ENCODE results near the gene IL12A. TPM values are rescaled to one million over a fixed set of nuclear protein-coding genes. Genes with fewer than 3 reads are reported as not detected.

Gene IL12A
- total RNA-seq, 1 experiment from 2014 or later: 1.0 TPM

GRCh38 chr3:159994182-159994581 is 5.5 kb downstream of the IL12A start (continued):
- no peak for TF ChIP-seq HMGXB4 (CRISPR knock-in tag; IDR thresholded peaks at IDR 0.05)

- POLR2A ChIA-PET: no interaction called here
- CTCF ChIA-PET: interaction anchor here (0.8 to 1.8 kb wide), 2 partner anchors 8 to 9 kb away, joined by 5 to 6 read pairs; no protein-coding TSS in a partner anchor
- TF ChIP-seq ZNF512 (CRISPR knock-in tag; IDR thresholded peaks at IDR 0.05; ENCODE audit: borderline replicate concordance): no peak
- no peak for TF ChIP-seq ZNF671 (CRISPR knock-in tag; IDR thresholded peaks at IDR 0.05)
- no peak for TF ChIP-seq GABPB1 (CRISPR knock-in tag; IDR thresholded peaks at IDR 0.05)
- no peak for TF ChIP-seq ELF4 (CRISPR knock-in tag; IDR thresholded peaks at IDR 0.05; ENCODE audit: low read depth)
- no peak for TF ChIP-seq CDX4 (CRISPR knock-in tag; IDR thresholded peaks at IDR 0.05; ENCODE audit: borderline replicate concordance)
- TF ChIP-seq MLX (CRISPR knock-in tag; IDR thresholded peaks at IDR 0.05): no peak
- TF ChIP-seq SP1 (CRISPR knock-in tag; conservative IDR thresholded peaks at IDR 0.05): no peak
- TF ChIP-seq ZNF121 (CRISPR knock-in tag; IDR thresholded peaks at IDR 0.05): no peak
- TF ChIP-seq TCF7 (CRISPR knock-in tag; IDR thresholded peaks at IDR 0.05; ENCODE audit: low read depth): no peak
- no peak for TF ChIP-seq JAZF1 (CRISPR knock-in tag; IDR thresholded peaks at IDR 0.05)
- no peak for TF ChIP-seq CTCF (IDR thresholded peaks at IDR 0.05)
- no peak for TF ChIP-seq TP53 (CRISPR knock-in tag; IDR thresholded peaks at IDR 0.05)
- ATAC-seq (no peak), DNase-seq (ENCODE audit: low spot score) (no peak)
- Mint-ChIP-seq H3K36me3 (peaks cover 16% of the 10 kb centered on the region), H3K9me3 (peaks cover 12% of the 10 kb centered on the region), H3K27me3 (ENCODE audit: low read depth) (peaks cover 7% of the 10 kb centered on the region), H3K27ac (no peak overlapping the region), H3K4me1 (peaks cover 28% of the 10 kb centered on the region), H3K4me3 (no peak overlapping the region)
Observed at GRCh38 chr3:159995091-159995490, 6.5 kb downstream of the IL12A start.

GRCh38 chr3:159996018-159996417 is 7.4 kb downstream of the IL12A start:
- ATAC-seq (no peak), DNase-seq (ENCODE audit: low spot score) (no peak)
- no peak overlapping the region for H3K4me3 Mint-ChIP-seq
- ChIA-PET POLR2A (no interaction called here), CTCF (interaction anchor here (1.8 kb wide), 1 partner anchor 9 kb away, joined by 5 read pairs; no protein-coding TSS in a partner anchor)
- H3K36me3 Mint-ChIP-seq: peaks cover 16% of the 10 kb centered on the region
- peaks cover 12% of the 10 kb centered on the region for H3K9me3 Mint-ChIP-seq
- peaks cover 26% of the 10 kb centered on the region for H3K4me1 Mint-ChIP-seq
- TF ChIP-seq CREB1 (CRISPR knock-in tag; IDR thresholded peaks at IDR 0.05): no peak
- no peak for TF ChIP-seq EMX1 (CRISPR knock-in tag; IDR thresholded peaks at IDR 0.05)
- TF ChIP-seq ZNF512 (CRISPR knock-in tag; IDR thresholded peaks at IDR 0.05; ENCODE audit: borderline replicate concordance): no peak
- no peak for TF ChIP-seq HMGA2 (CRISPR knock-in tag; IDR thresholded peaks at IDR 0.05)
- no peak for TF ChIP-seq TP53 (CRISPR knock-in tag; IDR thresholded peaks at IDR 0.05)
- peaks cover 5% of the 10 kb centered on the region for H3K27me3 Mint-ChIP-seq (ENCODE audit: low read depth)
- H3K27ac Mint-ChIP-seq: no peak overlapping the region

All from WTC11 (cell line).